Ishikawa (cell line): ENCODE measurements around the gene ZBTB1.

Experiments
- RAD21 ChIP-seq: IDR thresholded peaks from 2 replicates; pipeline ENCODE4 v1.6.1; 2012; ENCODE audit warnings: low read depth
- REST ChIP-seq: IDR thresholded peaks from 2 replicates; pipeline ENCODE4 v1.6.1; 2012; ENCODE audit warnings: low read depth, mild to moderate bottlenecking
- TAF1 ChIP-seq: IDR thresholded peaks from 2 replicates; pipeline ENCODE4 v1.6.1; 2012; ENCODE audit warnings: low read depth, mild to moderate bottlenecking

- TF ChIP-seq REST (no peak), RAD21 (no peak), TAF1 (no peak)
These were observed 37.5 kb upstream of the ZBTB1 start for GRCh38 chr14:64467101-64467500.
